GM10266 (cell line): ENCODE data around the gene SPNS1.

Experiments used
- DNase-seq: peaks from one replicate; pipeline ENCODE4 v3.0.0; 2012; ENCODE audit errors: extremely low spot score
- CTCF ChIP-seq: IDR thresholded peaks from 2 replicates; pipeline ENCODE4 v1.5.1; 2012; ENCODE audit warnings: mild to moderate bottlenecking, low read depth; ENCODE audit not compliant: control insufficient read depth, insufficient read depth; ENCODE audit errors: missing control alignments

The SPNS1 gene

GRCh38 chr16:28984619-28985135 is 10.1 kb downstream of the SPNS1 start, which contains the start of gene LAT:
Gene LAT, plus strand, starts transcription at chr16:28985052. Its CDS starts 366 bp downstream, at chr16:28985418.
- TF ChIP-seq CTCF: no peak
- peak; percentile 38 for DNase-seq

GRCh38 chr16:28985211-28986041 is 10.8 kb downstream of the SPNS1 start:
- TF ChIP-seq CTCF: no peak
- DNase-seq: no peak

GRCh38 chr16:28986046-28986445 is 11.5 kb downstream of the SPNS1 start:
- no peak for TF ChIP-seq CTCF
- no peak for DNase-seq

GRCh38 chr16:28986492-28986891 is 11.9 kb downstream of the SPNS1 start:
- no peak for DNase-seq
- TF ChIP-seq CTCF: no peak

- TF ChIP-seq CTCF: no peak
- no peak for DNase-seq
Measured at GRCh38 chr16:28987170-28987853, 12.7 kb downstream of the SPNS1 start.

GRCh38 chr16:28989363-28989762 is 14.8 kb downstream of the SPNS1 start:
- no peak for DNase-seq
- TF ChIP-seq CTCF: no peak
